IMR-90 (cell line): ENCODE measurements around the gene ZNF618. TPM values are rescaled to one million over a fixed set of nuclear protein-coding genes. Genes with fewer than 3 reads are reported as not detected.

Experiments
- ATAC-seq: fragments of 200-7000 bp; cut with Tn5 transposase; 2 replicates; pipeline ENCODE4 v1.9.1; 2020; ENCODE audit warnings: low read depth, mild to moderate bottlenecking, moderate library complexity
- BruUV-seq: library from RNA; stranded (reverse); fragments of 400-500 nt; replicated peaks from 2 replicates; lab custom pipeline; 2021; lab: Mats Ljungman, UMichigan
- CTCF ChIA-PET: fragments of 300-600 bp; formaldehyde crosslinking; extraction: SDS; loops from one replicate; lab custom pipeline; 2021; ENCODE audit warnings: antibody characterized with exemption; lab: Yijun Ruan, JAX
- POLR2A ChIA-PET: fragments of 300-600 bp; sonication (Branson Sonifier 250); formaldehyde crosslinking; loops from one replicate; lab custom pipeline; 2022; ENCODE audit warnings: antibody characterized with exemption; ENCODE audit not compliant: unreplicated experiment; lab: Charles Lee
- DNase-seq: peaks from one replicate; pipeline ENCODE4 v3.0.0; 2013
- H2AFZ ChIP-seq: replicated peaks from 2 replicates; pipeline ENCODE3; 2013; ENCODE audit warnings: low read length, mild to moderate bottlenecking; ENCODE audit not compliant: poor library complexity
- H2AK5ac ChIP-seq: 2 replicates; pipeline ENCODE4 v1.6.1; 2013; ENCODE audit warnings: low read depth, low read length, inconsistent platforms
- H2AK9ac ChIP-seq: replicated peaks from 2 replicates; pipeline ENCODE3; 2013; ENCODE audit warnings: mild to moderate bottlenecking, low read depth, low read length, moderate library complexity; ENCODE audit not compliant: poor library complexity
- H2BK120ac ChIP-seq: 2 replicates; pipeline ENCODE4 v1.6.1; 2013; ENCODE audit warnings: low read depth, low read length, inconsistent platforms
- H2BK15ac ChIP-seq: 3 replicates; pipeline ENCODE4 v1.6.1; 2013; ENCODE audit warnings: low read depth, low read length, inconsistent platforms
- H2BK20ac ChIP-seq: 2 replicates; pipeline ENCODE4 v1.6.1; 2013; ENCODE audit warnings: low read depth, mild to moderate bottlenecking, inconsistent platforms, low read length, moderate library complexity
- H2BK5ac ChIP-seq: 2 replicates; pipeline ENCODE4 v1.6.1; 2013; ENCODE audit warnings: mild to moderate bottlenecking, low read depth, low read length, inconsistent platforms; ENCODE audit not compliant: poor library complexity, severe bottlenecking
- H3K14ac ChIP-seq: replicated peaks from 2 replicates; pipeline ENCODE4 v1.6.1; 2013; ENCODE audit warnings: low read depth, low read length, inconsistent platforms
- H3K18ac ChIP-seq: 2 replicates; pipeline ENCODE4 v1.6.1; 2013; ENCODE audit warnings: low read depth, low read length, control low read depth
- H3K23ac ChIP-seq: 2 replicates; pipeline ENCODE4 v1.6.1; 2013; ENCODE audit warnings: low read depth, low read length, inconsistent platforms
- H3K27ac ChIP-seq: 2 replicates; pipeline ENCODE4 v1.5.1; 2013; ENCODE audit warnings: mild to moderate bottlenecking, control low read depth, low read length; ENCODE audit not compliant: insufficient read depth
- H3K27me3 ChIP-seq: 2 replicates; pipeline ENCODE4 v1.6.1; 2013; ENCODE audit warnings: low read length; ENCODE audit not compliant: control insufficient read depth, insufficient read depth
- H3K36me3 ChIP-seq: 2 replicates; pipeline ENCODE4 v1.6.1; 2013; ENCODE audit warnings: low read length, mixed read lengths; ENCODE audit not compliant: control insufficient read depth, insufficient read depth
- H3K4ac ChIP-seq: 2 replicates; pipeline ENCODE4 v1.6.1; 2013; ENCODE audit warnings: low read depth, low read length, inconsistent platforms
- H3K4me1 ChIP-seq: 2 replicates; pipeline ENCODE4 v1.6.1; 2013; ENCODE audit warnings: low read length, mixed read lengths; ENCODE audit not compliant: control insufficient read depth, insufficient read depth
- H3K4me2 ChIP-seq: 2 replicates; pipeline ENCODE4 v1.6.1; 2013; ENCODE audit warnings: low read depth, mild to moderate bottlenecking, control low read depth, low read length, moderate library complexity
- H3K4me3 ChIP-seq: 2 replicates; pipeline ENCODE4 v1.5.1; 2013; ENCODE audit warnings: low read depth, mild to moderate bottlenecking, control low read depth, low read length, moderate library complexity; ENCODE audit not compliant: insufficient read depth
- H3K56ac ChIP-seq: 2 replicates; pipeline ENCODE4 v1.6.1; 2013; ENCODE audit warnings: low read length, inconsistent platforms; ENCODE audit not compliant: insufficient read depth; ENCODE audit errors: extremely low read depth
- H3K79me1 ChIP-seq, 2 experiments: 2 replicates each; pipeline ENCODE4 v1.6.1; 2013; ENCODE audit warnings: low read length in 2 of 2, inconsistent platforms in 1 of 2, low read depth in 1 of 2
- H3K9ac ChIP-seq: 2 replicates; pipeline ENCODE4 v1.6.1; 2013; ENCODE audit warnings: low read depth, low read length, control low read depth
- H3K9me1 ChIP-seq: 2 replicates; pipeline ENCODE4 v1.6.1; 2013; ENCODE audit warnings: low read length, inconsistent platforms; ENCODE audit not compliant: insufficient read depth
- H3K9me3 ChIP-seq: 2 replicates; pipeline ENCODE4 v1.6.1; 2013; ENCODE audit warnings: low read length; ENCODE audit not compliant: control insufficient read depth, insufficient read depth
- H4K20me1 ChIP-seq: 2 replicates; pipeline ENCODE4 v1.6.1; 2013; ENCODE audit warnings: low read length, inconsistent platforms; ENCODE audit not compliant: insufficient read depth
- H4K5ac ChIP-seq: 2 replicates; pipeline ENCODE4 v1.6.1; 2013; ENCODE audit warnings: mild to moderate bottlenecking, low read depth, low read length, control low read depth
- H4K8ac ChIP-seq, 2 experiments: 2 replicates each; pipeline ENCODE4 v1.6.1; 2013; ENCODE audit warnings: low read depth in 2 of 2, low read length in 2 of 2, control low read depth in 1 of 2, inconsistent platforms in 1 of 2
- H4K91ac ChIP-seq: 2 replicates; pipeline ENCODE4 v1.6.1; 2013; ENCODE audit warnings: low read depth, low read length, inconsistent platforms; ENCODE audit not compliant: insufficient read depth
- BHLHE40 ChIP-seq: fragments of 150-350 bp; IDR thresholded peaks from 2 replicates; pipeline ENCODE4 v1.6.1; 2016; ENCODE audit warnings: mild to moderate bottlenecking, low read depth, low read length
- CEBPB ChIP-seq: IDR thresholded peaks from 2 replicates; pipeline ENCODE4 v1.6.1; 2012; ENCODE audit warnings: low read depth, low read length, improper control_type of control experiment
- CHD1 ChIP-seq: IDR thresholded peaks from 2 replicates; pipeline ENCODE4 v1.6.1; 2012; ENCODE audit warnings: low read depth, low read length, improper control_type of control experiment
- CTCF ChIP-seq: conservative IDR thresholded peaks from 2 replicates; pipeline ENCODE4 v1.5.1; 2012; ENCODE audit warnings: mild to moderate bottlenecking, low read depth, low read length, improper control_type of control experiment
- FOS ChIP-seq: fragments of 150-350 bp; IDR thresholded peaks from 2 replicates; pipeline ENCODE4 v1.6.1; 2016; ENCODE audit warnings: low read depth, low read length
- MAFK ChIP-seq: IDR thresholded peaks from 2 replicates; pipeline ENCODE4 v1.6.1; 2012; ENCODE audit warnings: low read depth, low read length, improper control_type of control experiment
- MAZ ChIP-seq: IDR thresholded peaks from 2 replicates; pipeline ENCODE4 v1.6.1; 2012; ENCODE audit warnings: low read depth, mild to moderate bottlenecking, low read length, improper control_type of control experiment, moderate library complexity, borderline replicate concordance
- MXI1 ChIP-seq: IDR thresholded peaks from 2 replicates; pipeline ENCODE4 v1.6.1; 2012; ENCODE audit warnings: low read depth, mild to moderate bottlenecking, low read length, moderate library complexity, borderline replicate concordance
- NFE2L2 ChIP-seq: fragments of 150-350 bp; IDR thresholded peaks from 2 replicates; pipeline ENCODE4 v1.6.1; 2016; ENCODE audit warnings: low read depth, mild to moderate bottlenecking, low read length
- POLR2A ChIP-seq: IDR thresholded peaks from 2 replicates; pipeline ENCODE4 v1.6.1; 2012; ENCODE audit warnings: mild to moderate bottlenecking, low read depth, low read length
- RAD21 ChIP-seq: IDR thresholded peaks from 2 replicates; pipeline ENCODE4 v1.6.1; 2012; ENCODE audit warnings: low read length, improper control_type of control experiment
- RCOR1 ChIP-seq: IDR thresholded peaks from 2 replicates; pipeline ENCODE4 v1.6.1; 2012; ENCODE audit warnings: mild to moderate bottlenecking, low read length, improper control_type of control experiment; ENCODE audit not compliant: insufficient replicate concordance
- RFX5 ChIP-seq: IDR thresholded peaks from 2 replicates; pipeline ENCODE4 v1.8.0; 2012; ENCODE audit warnings: low read depth, mild to moderate bottlenecking, low read length, moderate library complexity
- SMC3 ChIP-seq: fragments of 150-350 bp; IDR thresholded peaks from 2 replicates; pipeline ENCODE4 v1.6.1; 2016; ENCODE audit warnings: low read depth, mild to moderate bottlenecking, antibody characterized with exemption, low read length, moderate library complexity
- WGBS, 2 experiments: methylation state at CpG; one replicate each; pipeline versions ENCODE4 v1.1.5 to v1.1.7; 2013; ENCODE audit warnings: missing lambda C conversion rate in 2 of 2; ENCODE audit not compliant: insufficient read length in 1 of 2; ENCODE audit errors: extremely low coverage in 2 of 2; 5-methylcytosine and 5-hydroxymethylcytosine counted together
- dilution Hi-C: fragments of 300-500 bp; cut with HindIII; formaldehyde crosslinking; loops from one replicate; pipeline ENCODE4 v1.14.3; 2018; ENCODE audit warnings: low sequenced_read_pairs; ENCODE audit not compliant: unreplicated experiment
- in situ Hi-C: fragments of 300-500 bp; cut with MboI; formaldehyde crosslinking; loops from 3 replicates; pipeline ENCODE4 v1.14.3; 2019; ENCODE audit warnings: low sequenced_read_pairs, inconsistent platforms, mixed read lengths
- intact Hi-C: fragments of 100-400 bp; cut with micrococcal nuclease; formaldehyde crosslinking; loops from 2 replicates; pipeline ENCODE4 v1.10.0; 2022
- polyA plus RNA-seq, 3 experiments: library from polyadenylated mRNA; depleted of rRNA; stranded (reverse); fragments of >200 nt; gene quantifications; 2 replicates each; pipeline ENCODE4 v1.2.3, GENCODE V29; 2012; ENCODE audit warnings: low replicate concordance in 1 of 3
- total RNA-seq: library from RNA; depleted of rRNA; stranded (reverse); fragments of >200 nt; gene quantifications from 2 replicates; pipeline ENCODE4 v1.2.3, GENCODE V29; 2012
- TF ChIP-seq, protein P1 (sequence below): fragments of 150-350 bp; IDR thresholded peaks from 2 replicates; pipeline ENCODE4 v1.6.1; 2016; ENCODE audit warnings: low read depth, mild to moderate bottlenecking, low read length, moderate library complexity, borderline replicate concordance

ZNF618 gene
- total and polyA plus RNA-seq, 2 of the 4 experiments (the other 2 are of a cell fraction), result 8.2 to 9.4 TPM

- Histone ChIP-seq H3K14ac (no peak overlapping the region), H2AK9ac (no peak overlapping the region), H3K27ac (no peak overlapping the region), H3K36me3 (peaks cover 9% of the 10 kb centered on the region), H2AFZ (no peak overlapping the region), H3K27me3 (no peaks in the 10 kb centered on the region), H3K9me1 (peaks cover 43% of the 10 kb centered on the region), H2AK5ac (no peak overlapping the region), H3K4ac (no peak overlapping the region), H3K23ac (no peak overlapping the region), H2BK120ac (no peak overlapping the region), H3K9ac (no peak overlapping the region), H4K5ac (no peak overlapping the region), H3K4me2 (no peak overlapping the region), H2BK15ac (no peak overlapping the region; the same call in 2 of the 3 replicates), H3K18ac (no peak overlapping the region), H3K9me3 (no peaks in the 10 kb centered on the region), H4K8ac (no peak overlapping the region), H2BK20ac (no peak overlapping the region), H3K4me3 (no peak overlapping the region), H3K4me1 (peaks cover 21% of the 10 kb centered on the region), H4K91ac (no peak overlapping the region), H4K20me1 (peaks cover 38% of the 10 kb centered on the region), H3K56ac (no peak overlapping the region), H3K79me1 (peaks cover 32 to 87% of the 10 kb centered on the region in 2 experiments), H2BK5ac (no peak overlapping the region)
- in situ Hi-C loops, result no loop called here
- ATAC-seq (peak; percentile 23; the same call in 1 of the 2 replicates), DNase-seq (no peak)
- POLR2A ChIA-PET, result no interaction called here
- dilution Hi-C loops, result no loop called here
- no TSS peak for BruUV-seq
- 69% methylated on average over 2 of the region's 6 CpGs; no CpG with 5 or more reads in 1 of the 2 experiments for WGBS, 2 experiments
- no peak for TF ChIP-seq CEBPB
- no peak for TF ChIP-seq RAD21
- no peak for TF ChIP-seq NFE2L2
- no peak for TF ChIP-seq CHD1
- TF ChIP-seq CTCF, result no peak
- TF ChIP-seq RFX5, result no peak
- no peak for TF ChIP-seq RCOR1
- no peak for TF ChIP-seq MAFK
- TF ChIP-seq, protein P1, sequence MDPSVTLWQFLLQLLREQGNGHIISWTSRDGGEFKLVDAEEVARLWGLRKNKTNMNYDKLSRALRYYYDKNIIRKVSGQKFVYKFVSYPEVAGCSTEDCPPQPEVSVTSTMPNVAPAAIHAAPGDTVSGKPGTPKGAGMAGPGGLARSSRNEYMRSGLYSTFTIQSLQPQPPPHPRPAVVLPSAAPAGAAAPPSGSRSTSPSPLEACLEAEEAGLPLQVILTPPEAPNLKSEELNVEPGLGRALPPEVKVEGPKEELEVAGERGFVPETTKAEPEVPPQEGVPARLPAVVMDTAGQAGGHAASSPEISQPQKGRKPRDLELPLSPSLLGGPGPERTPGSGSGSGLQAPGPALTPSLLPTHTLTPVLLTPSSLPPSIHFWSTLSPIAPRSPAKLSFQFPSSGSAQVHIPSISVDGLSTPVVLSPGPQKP, result no peak
- no peak for TF ChIP-seq MAZ
- TF ChIP-seq MXI1, result no peak
- no peak for TF ChIP-seq BHLHE40
- no peak for TF ChIP-seq FOS
- no peak for TF ChIP-seq POLR2A
- no peak for TF ChIP-seq SMC3
- CTCF ChIA-PET, result no interaction called here
- intact Hi-C loops, result loop anchor here (5.0 kb wide), 1 partner anchor 102 kb away; the partner anchor contains the start of gene ZNF618
Measured at GRCh38 chr9:113978725-113979342, 102.7 kb downstream of the ZNF618 start.
